ENCODE data around the gene TMEM26. TPM values are rescaled to one million over a fixed set of nuclear protein-coding genes. Genes with fewer than 3 reads are reported as not detected.

TMEM26 gene
- total RNA-seq, 3 donors from 2014 or later (not counting 1 experiment from before 2014, with no cell fraction given): not detected

DNA sequence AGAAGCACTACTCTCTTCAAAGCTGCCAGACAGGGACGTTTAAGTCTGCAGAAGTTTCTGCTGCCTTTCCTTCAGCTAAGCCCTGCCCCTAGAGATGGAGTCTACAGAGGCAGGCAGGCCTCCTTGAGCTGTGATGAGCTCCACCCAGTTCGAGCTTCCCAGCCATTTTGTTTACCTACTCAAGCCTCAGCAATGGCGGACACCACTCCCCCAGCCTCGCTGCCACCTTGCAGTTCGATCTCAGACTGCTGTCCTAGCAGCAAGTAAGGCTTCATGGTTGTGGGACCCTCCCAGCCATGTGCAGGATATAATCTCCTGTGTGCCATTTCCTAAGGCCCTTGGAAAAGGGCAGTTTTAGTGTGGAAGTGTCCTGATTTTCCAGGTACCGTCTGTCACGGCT, 74.3 kb downstream of the TMEM26 start:
- TF ChIP-seq, protein P1, sequence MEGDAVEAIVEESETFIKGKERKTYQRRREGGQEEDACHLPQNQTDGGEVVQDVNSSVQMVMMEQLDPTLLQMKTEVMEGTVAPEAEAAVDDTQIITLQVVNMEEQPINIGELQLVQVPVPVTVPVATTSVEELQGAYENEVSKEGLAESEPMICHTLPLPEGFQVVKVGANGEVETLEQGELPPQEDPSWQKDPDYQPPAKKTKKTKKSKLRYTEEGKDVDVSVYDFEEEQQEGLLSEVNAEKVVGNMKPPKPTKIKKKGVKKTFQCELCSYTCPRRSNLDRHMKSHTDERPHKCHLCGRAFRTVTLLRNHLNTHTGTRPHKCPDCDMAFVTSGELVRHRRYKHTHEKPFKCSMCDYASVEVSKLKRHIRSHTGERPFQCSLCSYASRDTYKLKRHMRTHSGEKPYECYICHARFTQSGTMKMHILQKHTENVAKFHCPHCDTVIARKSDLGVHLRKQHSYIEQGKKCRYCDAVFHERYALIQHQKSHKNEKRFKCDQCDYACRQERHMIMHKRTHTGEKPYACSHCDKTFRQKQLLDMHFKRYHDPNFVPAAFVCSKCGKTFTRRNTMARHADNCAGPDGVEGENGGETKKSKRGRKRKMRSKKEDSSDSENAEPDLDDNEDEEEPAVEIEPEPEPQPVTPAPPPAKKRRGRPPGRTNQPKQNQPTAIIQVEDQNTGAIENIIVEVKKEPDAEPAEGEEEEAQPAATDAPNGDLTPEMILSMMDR (IDR thresholded peaks at IDR 0.05): no peak
- Mint-ChIP-seq H3K4me3 (no peak overlapping the region), H3K27ac (no peak overlapping the region), H3K27me3 (ENCODE audit: low read depth in 2 of 2) (no peaks in the 10 kb centered on the region), H3K9me3 (peaks cover 3 to 4% of the 10 kb centered on the region in 2 donors), H3K4me1 (no peaks in the 10 kb centered on the region), H3K36me3 (no peaks in the 10 kb centered on the region)
- DNase-seq (no peak), ATAC-seq (no peak)
- no peaks in the 10 kb centered on the region for H3K27me3 ChIP-seq (ENCODE audit: control insufficient read depth, insufficient read depth, low read length)
- H3K27ac ChIP-seq (ENCODE audit: low read length): no peak overlapping the region
- intact Hi-C loops (cut with micrococcal nuclease): no loop called here
- H3K9me3 ChIP-seq (ENCODE audit: control insufficient read depth, insufficient read depth, low read length): no peaks in the 10 kb centered on the region
- no peak overlapping the region for H3K4me3 ChIP-seq (ENCODE audit: low read length)
- H3K36me3 ChIP-seq (ENCODE audit: control insufficient read depth, insufficient read depth, low read length): no peaks in the 10 kb centered on the region
- 89% methylated on average over 7 of the region's 7 CpGs for WGBS (ENCODE audit: insufficient coverage)
- no peaks in the 10 kb centered on the region for H3K4me1 ChIP-seq (ENCODE audit: control insufficient read depth, insufficient read depth, low read length)

DNA sequence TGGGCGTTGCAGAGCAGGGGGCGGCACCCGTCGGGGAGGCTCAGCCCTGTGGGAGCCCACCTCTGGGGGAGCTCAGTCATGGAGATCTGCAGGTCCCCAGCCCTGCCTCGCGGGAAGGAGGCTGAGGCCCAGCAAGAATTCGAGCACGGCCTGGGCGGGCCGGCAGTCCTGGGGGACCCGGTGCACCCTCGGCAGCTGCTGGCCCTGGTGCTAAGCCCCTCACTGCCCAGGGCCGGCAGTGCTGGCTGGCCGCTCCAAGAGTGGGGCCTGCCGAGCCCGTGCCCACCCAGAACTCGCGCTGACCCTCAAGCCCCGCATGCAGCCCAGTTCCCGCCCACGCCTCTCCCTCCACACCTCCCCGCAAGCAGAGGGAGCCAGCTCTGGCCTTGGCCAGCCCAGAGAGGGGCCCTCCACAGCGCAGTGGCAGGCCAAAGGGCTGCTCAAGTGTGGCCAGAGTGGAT, 76.2 kb downstream of the TMEM26 start:
- no peaks in the 10 kb centered on the region for H3K27me3 ChIP-seq (ENCODE audit: control insufficient read depth, insufficient read depth, low read length)
- no peak overlapping the region for H3K4me3 ChIP-seq (ENCODE audit: low read length)
- ATAC-seq (no peak), DNase-seq (no peak)
- Mint-ChIP-seq H3K9me3 (peaks cover 3 to 4% of the 10 kb centered on the region in 2 donors), H3K4me3 (no peak overlapping the region), H3K27ac (no peak overlapping the region), H3K27me3 (ENCODE audit: low read depth in 2 of 2) (no peaks in the 10 kb centered on the region), H3K4me1 (no peaks in the 10 kb centered on the region), H3K36me3 (no peaks in the 10 kb centered on the region)
- 96% methylated on average over 23 of the region's 23 CpGs for whole genome bisulfite sequencing (ENCODE audit: insufficient coverage)
- intact Hi-C loops (cut with micrococcal nuclease): no loop called here
- H3K4me1 ChIP-seq (ENCODE audit: control insufficient read depth, insufficient read depth, low read length): no peaks in the 10 kb centered on the region
- H3K36me3 ChIP-seq (ENCODE audit: control insufficient read depth, insufficient read depth, low read length): no peaks in the 10 kb centered on the region
- H3K9me3 ChIP-seq (ENCODE audit: control insufficient read depth, insufficient read depth, low read length): no peaks in the 10 kb centered on the region
- H3K27ac ChIP-seq (ENCODE audit: low read length): no peak overlapping the region
- TF ChIP-seq, protein P1 (IDR thresholded peaks at IDR 0.05): no peak

DNA sequence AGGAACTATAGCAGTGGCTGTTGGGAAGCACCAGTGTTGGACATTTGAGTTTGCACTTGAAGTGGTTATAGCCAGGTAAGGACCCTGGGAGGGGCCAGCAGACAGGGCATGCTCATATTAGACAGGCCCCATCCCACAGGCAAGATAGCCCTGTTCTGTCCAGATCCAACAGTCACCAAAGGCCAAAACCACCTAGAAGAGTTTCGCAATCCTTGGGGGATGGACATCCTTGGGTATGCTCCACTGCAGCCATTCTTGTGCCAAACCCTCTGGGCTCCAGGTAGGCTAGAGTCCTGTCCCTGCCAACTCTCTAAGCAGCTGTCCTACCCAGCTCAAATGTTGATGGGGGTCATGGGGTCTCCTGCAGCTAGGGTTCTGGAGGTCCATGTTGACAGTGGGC, 76.8 kb downstream of the TMEM26 start:
- Histone ChIP-seq H3K9me3 (ENCODE audit: control insufficient read depth, insufficient read depth, low read length) (no peaks in the 10 kb centered on the region), H3K4me1 (ENCODE audit: control insufficient read depth, insufficient read depth, low read length) (no peaks in the 10 kb centered on the region), H3K27me3 (ENCODE audit: control insufficient read depth, insufficient read depth, low read length) (no peaks in the 10 kb centered on the region), H3K27ac (ENCODE audit: low read length) (no peak overlapping the region), H3K36me3 (ENCODE audit: control insufficient read depth, insufficient read depth, low read length) (no peaks in the 10 kb centered on the region), H3K4me3 (ENCODE audit: low read length) (no peak overlapping the region)
- DNase-seq (no peak), ATAC-seq (no peak)
- Mint-ChIP-seq H3K36me3 (no peaks in the 10 kb centered on the region), H3K27ac (no peak overlapping the region), H3K9me3 (peaks cover 3 to 4% of the 10 kb centered on the region in 2 donors), H3K4me3 (no peak overlapping the region), H3K4me1 (no peaks in the 10 kb centered on the region), H3K27me3 (ENCODE audit: low read depth in 2 of 2) (no peaks in the 10 kb centered on the region)
- TF ChIP-seq, protein P1 (IDR thresholded peaks at IDR 0.05): no peak
- 100% methylated on average over 1 of the region's 1 CpG for WGBS (ENCODE audit: insufficient coverage)
- intact Hi-C loops (cut with micrococcal nuclease): no loop called here

DNA sequence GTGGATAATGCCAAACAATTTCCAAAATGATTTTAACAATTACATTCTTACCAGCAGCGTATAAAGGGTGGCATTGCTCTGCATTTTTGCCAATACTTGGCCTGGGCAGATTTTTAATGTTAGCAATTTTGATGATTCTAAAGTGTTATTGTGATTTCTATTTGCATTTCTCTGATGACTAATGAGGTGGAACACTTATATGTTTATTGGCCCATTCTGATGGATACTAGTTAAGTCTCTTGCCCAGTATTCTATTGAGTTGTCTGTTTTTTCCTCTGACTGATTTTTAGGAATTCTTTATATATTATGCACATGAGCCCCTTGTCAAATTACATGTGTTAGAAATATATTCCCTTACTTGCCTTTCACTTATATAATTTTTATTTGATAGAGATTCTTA, 86.8 kb downstream of the TMEM26 start:
- no peaks in the 10 kb centered on the region for H3K4me1 Mint-ChIP-seq
- ATAC-seq: no peak
- TF ChIP-seq, protein P1 (IDR thresholded peaks at IDR 0.05): no peak
- no peaks in the 10 kb centered on the region for H3K9me3 Mint-ChIP-seq
- no peak overlapping the region for H3K4me3 Mint-ChIP-seq
- no peak overlapping the region for H3K27ac Mint-ChIP-seq
- no peak overlapping the region for H3K27ac ChIP-seq (ENCODE audit: low read length)
- no peaks in the 10 kb centered on the region for H3K9me3 ChIP-seq (ENCODE audit: control insufficient read depth, insufficient read depth, low read length)
- intact Hi-C loops (cut with micrococcal nuclease): no loop called here
- H3K27me3 Mint-ChIP-seq (ENCODE audit: low read depth in 2 of 2): peaks cover 3 to 6% of the 10 kb centered on the region in 2 donors
- H3K36me3 ChIP-seq (ENCODE audit: control insufficient read depth, insufficient read depth, low read length): no peaks in the 10 kb centered on the region
- 80% methylated on average over 1 of the region's 1 CpG for WGBS (ENCODE audit: insufficient coverage)
- no peak for DNase-seq
- H3K27me3 ChIP-seq (ENCODE audit: control insufficient read depth, insufficient read depth, low read length): peaks cover 2% of the 10 kb centered on the region
- no peaks in the 10 kb centered on the region for H3K36me3 Mint-ChIP-seq
- no peak overlapping the region for H3K4me3 ChIP-seq (ENCODE audit: low read length)
- no peaks in the 10 kb centered on the region for H3K4me1 ChIP-seq (ENCODE audit: control insufficient read depth, insufficient read depth, low read length)

All from natural killer cell (primary cell).